ENCODE results near the gene GRM4.

- TF ChIP-seq CTCF (IDR thresholded peaks at IDR 0.05; ENCODE audit: low read length) = no peak
- no peak for TF ChIP-seq EZH2 (IDR thresholded peaks at IDR 0.05; ENCODE audit: borderline replicate concordance, low read length)
These were observed 5.6 kb upstream of the GRM4 start for GRCh38 chr6:34151321-34152041.

Data from OCI-LY1 (cell line).